GM13977 (cell line): ENCODE data around the gene CFAP74.

Experiments used
- DNase-seq: peaks from one replicate; pipeline ENCODE4 v3.0.0; 2012; ENCODE audit warnings: low spot score
- CTCF ChIP-seq: IDR thresholded peaks from 2 replicates; pipeline ENCODE4 v1.5.1; 2012; ENCODE audit warnings: mild to moderate bottlenecking, control low read depth; ENCODE audit not compliant: insufficient read depth; ENCODE audit errors: extremely low read depth, missing control alignments
- in situ Hi-C: fragments of 300-500 bp; cut with MboI; formaldehyde crosslinking; loops from one replicate; pipeline ENCODE4 v1.12.0; 2022; ENCODE audit warnings: low sequenced_read_pairs, low pct_unique_long_range_greater_than_20kb, mixed read lengths, inconsistent platforms; ENCODE audit not compliant: unreplicated experiment

Gene CFAP74

GRCh38 chr1:1997576-1997975 lies 6.0 kb downstream of the CFAP74 start:
- DNase-seq: no peak
- TF ChIP-seq CTCF: no peak
- in situ Hi-C loops: no loop called here

DNA sequence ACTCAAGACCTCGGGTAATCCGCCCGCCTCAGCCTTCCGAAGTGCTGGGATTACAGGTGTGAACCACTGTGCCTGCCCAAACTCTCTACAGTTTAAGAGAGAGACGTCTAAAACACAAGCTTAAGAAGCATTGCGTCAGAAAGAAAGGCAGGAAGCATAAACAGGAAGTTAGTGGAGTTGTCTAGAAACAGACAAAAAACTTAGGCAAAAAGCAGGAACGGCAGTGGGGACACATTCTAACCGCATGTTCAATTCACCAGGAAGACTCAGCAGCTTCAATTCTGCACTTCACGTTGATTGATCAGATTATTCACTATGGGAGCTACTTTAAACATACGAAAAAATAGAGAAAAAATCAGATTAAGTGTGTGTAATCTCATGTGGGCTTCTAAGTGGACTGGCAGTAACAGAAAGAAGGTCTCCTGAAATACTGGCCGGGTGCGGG lies 7.4 kb downstream of the CFAP74 start:
- no peak for DNase-seq
- TF ChIP-seq CTCF: no peak
- in situ Hi-C loops: no loop called here

DNA sequence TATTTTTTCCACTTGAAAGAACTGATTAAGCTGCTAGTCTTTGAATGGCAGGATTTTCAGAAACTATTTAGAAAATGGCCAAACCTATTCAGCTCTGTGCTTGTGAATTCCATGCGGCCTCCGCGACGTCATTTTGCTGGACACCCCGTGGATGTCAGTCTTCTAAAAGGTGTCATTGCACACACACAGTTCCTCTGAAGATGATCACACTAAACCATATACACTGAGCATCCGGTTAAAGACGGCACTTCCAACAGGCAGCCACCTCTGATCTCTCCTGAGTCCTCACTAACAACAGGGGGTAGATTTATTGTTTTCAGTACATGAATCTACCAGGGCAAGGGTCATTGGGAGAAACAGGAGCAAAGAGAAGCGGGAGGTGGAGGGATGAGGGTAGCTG lies 9.1 kb downstream of the CFAP74 start:
- DNase-seq: no peak
- in situ Hi-C loops: no loop called here
- no peak for TF ChIP-seq CTCF

DNA sequence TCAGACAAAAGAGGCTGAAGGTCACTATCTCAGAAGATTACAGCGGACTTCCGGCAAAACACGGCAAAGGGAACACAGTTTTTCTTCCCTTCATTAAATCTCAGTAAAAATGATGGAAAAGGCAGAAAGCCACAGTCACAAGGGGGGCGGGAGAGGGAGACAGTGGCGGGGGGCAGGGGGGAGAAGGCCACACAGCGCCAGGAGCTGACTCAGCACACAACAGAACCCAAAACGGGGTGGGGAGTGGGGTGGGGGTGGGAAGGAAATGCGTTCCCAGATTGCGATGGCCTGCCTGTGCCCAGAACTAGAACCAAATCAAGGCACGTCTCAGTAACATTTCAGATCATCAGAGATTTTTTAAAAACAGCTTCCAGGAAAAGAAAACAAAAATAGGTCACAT lies 13.4 kb downstream of the CFAP74 start:
- no peak for DNase-seq
- in situ Hi-C loops: no loop called here
- no peak for TF ChIP-seq CTCF

- no peak for DNase-seq
- in situ Hi-C loops: no loop called here
- TF ChIP-seq CTCF: no peak
These were observed 13.8 kb downstream of the CFAP74 start for GRCh38 chr1:1989789-1990188.

GRCh38 chr1:1989102-1989542 lies 14.5 kb downstream of the CFAP74 start:
- no peak for DNase-seq
- TF ChIP-seq CTCF: no peak
- in situ Hi-C loops: no loop called here

DNA sequence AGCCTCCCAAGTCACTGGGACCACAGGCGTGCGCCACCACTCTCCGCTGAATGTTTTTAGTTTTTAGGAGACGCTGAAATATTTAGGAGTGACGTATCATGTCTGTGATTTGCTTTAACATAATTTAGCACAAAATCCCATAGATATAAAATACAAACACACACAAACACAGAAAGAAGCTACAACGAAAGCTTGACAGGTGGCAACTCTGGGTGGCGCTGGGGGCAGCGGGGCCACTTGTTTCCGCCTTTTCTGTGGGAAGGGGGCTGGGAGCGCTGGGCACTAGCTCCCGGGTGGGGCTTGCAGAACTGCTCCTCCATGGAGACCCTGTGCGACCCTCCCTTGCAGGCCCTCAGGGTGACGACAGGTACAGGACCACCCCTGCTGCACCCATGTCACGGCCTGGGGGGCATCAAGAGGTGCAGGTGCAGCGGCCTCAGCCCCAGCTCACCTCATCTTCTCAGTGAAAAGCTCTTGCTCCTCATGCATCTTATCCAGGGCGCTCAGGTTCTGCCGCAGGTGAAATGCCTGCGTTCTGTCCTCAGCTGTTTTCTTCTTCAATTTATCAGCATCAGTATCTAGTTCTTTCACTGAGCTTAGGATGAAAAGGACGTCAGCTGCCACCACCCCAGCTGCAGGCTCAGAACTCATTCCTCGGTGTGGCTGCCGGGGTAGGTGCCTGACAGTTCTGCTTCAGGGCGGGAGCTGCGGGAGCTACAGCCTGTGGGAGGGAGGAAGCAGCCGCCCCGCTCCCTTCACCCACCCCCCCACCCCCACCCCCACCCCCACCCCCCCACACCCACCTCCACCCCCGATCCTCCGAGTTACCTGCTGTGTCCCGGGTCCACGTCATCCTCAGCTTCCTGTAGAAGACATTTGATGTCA lies 15.3 kb downstream of the CFAP74 start:
- no peak for DNase-seq
- in situ Hi-C loops: no loop called here
- no peak for TF ChIP-seq CTCF
